DOHH2 (cell line): ENCODE results near the gene IL4.

Experiments used
- EZH2phosphoT487 ChIP-seq: fragments of 200-600 bp; sonication (generic); IDR thresholded peaks from 2 replicates; pipeline ENCODE4 v1.6.1; 2017; ENCODE audit warnings: borderline replicate concordance, mild to moderate bottlenecking, antibody characterized with exemption, low read length, moderate library complexity, mixed read lengths
- TF ChIP-seq, protein P1 (sequence below): fragments of 200-600 bp; sonication (generic); IDR thresholded peaks from one replicate; pipeline ENCODE4 v1.5.1; 2014; ENCODE audit warnings: antibody characterized with exemption, mild to moderate bottlenecking, low read depth, low read length; ENCODE audit not compliant: poor library complexity, severe bottlenecking

DNA sequence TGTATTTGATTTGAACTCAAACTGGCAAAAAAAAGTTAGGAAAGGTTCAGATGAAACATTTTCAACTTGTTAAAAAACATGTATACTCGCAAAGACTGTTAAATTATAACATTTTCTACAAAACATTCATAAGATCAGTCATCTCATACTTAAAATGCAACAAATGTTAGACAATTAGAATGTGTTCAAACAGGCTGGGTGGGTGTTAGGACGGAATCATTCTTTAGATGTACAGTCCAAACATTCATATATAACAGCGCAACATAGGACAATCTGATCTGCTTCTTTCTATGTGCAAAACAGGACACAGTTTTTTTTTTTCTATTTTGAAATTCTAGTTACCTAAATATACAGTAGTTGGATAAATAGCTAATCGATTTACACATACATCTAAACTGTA is 22.2 kb downstream of the IL4 start:
- TF ChIP-seq, protein P1, sequence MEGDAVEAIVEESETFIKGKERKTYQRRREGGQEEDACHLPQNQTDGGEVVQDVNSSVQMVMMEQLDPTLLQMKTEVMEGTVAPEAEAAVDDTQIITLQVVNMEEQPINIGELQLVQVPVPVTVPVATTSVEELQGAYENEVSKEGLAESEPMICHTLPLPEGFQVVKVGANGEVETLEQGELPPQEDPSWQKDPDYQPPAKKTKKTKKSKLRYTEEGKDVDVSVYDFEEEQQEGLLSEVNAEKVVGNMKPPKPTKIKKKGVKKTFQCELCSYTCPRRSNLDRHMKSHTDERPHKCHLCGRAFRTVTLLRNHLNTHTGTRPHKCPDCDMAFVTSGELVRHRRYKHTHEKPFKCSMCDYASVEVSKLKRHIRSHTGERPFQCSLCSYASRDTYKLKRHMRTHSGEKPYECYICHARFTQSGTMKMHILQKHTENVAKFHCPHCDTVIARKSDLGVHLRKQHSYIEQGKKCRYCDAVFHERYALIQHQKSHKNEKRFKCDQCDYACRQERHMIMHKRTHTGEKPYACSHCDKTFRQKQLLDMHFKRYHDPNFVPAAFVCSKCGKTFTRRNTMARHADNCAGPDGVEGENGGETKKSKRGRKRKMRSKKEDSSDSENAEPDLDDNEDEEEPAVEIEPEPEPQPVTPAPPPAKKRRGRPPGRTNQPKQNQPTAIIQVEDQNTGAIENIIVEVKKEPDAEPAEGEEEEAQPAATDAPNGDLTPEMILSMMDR = no peak
- no peak for TF ChIP-seq EZH2phosphoT487
